ENCODE measurements around the gene C1orf21. TPM values are rescaled to one million over a fixed set of nuclear protein-coding genes. Genes with fewer than 3 reads are reported as not detected.

The C1orf21 gene
- total RNA-seq, 1 experiment from 2014 or later: 28.5 TPM

DNA sequence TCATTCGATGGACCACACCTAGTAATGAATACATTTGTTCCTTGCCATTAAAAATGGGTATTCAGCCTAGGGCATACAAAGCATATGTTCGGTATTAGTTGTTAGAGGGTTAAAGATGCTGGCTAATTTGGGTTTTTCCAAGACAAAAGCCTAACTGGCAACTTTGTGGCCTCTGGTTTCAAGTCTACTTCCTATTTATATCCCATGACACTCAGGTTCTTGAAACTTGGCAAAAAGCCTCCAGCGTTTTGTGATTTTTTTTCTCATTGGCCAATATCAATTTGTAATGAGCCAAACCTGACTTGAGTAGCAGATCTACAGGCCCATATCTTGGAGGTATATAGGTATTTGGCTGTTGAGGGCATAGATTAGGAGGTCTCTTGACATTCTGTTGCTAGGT lies 75.3 kb downstream of the C1orf21 start:
- ChIA-PET CTCF (no interaction called here), POLR2A (no interaction called here)
- H3K9me3 Mint-ChIP-seq: no peaks in the 10 kb centered on the region
- no peaks in the 10 kb centered on the region for H3K36me3 Mint-ChIP-seq
- H3K4me1 Mint-ChIP-seq: peaks cover 49% of the 10 kb centered on the region
- H3K27ac Mint-ChIP-seq: no peak overlapping the region
- no peak overlapping the region for H3K4me3 Mint-ChIP-seq
- no peak for ATAC-seq
- TF ChIP-seq SP1 (CRISPR knock-in tag; conservative IDR thresholded peaks at IDR 0.05): no peak
- TF ChIP-seq IRF2 (CRISPR knock-in tag; IDR thresholded peaks at IDR 0.05; ENCODE audit: borderline replicate concordance, low read depth): no peak
- no peak for TF ChIP-seq MAX (CRISPR knock-in tag; IDR thresholded peaks at IDR 0.05)
- no peak for TF ChIP-seq NR1H2 (CRISPR knock-in tag; IDR thresholded peaks at IDR 0.05)
- no peak for TF ChIP-seq ATF1 (CRISPR knock-in tag; IDR thresholded peaks at IDR 0.05)
- no peak for TF ChIP-seq ZNF281 (CRISPR knock-in tag; IDR thresholded peaks at IDR 0.05)
- TF ChIP-seq MYBL2 (CRISPR knock-in tag; IDR thresholded peaks at IDR 0.05): no peak
- no peak for TF ChIP-seq KAT7 (CRISPR knock-in tag; IDR thresholded peaks at IDR 0.05; ENCODE audit: borderline replicate concordance)
- TF ChIP-seq HMGA2 (CRISPR knock-in tag; IDR thresholded peaks at IDR 0.05): no peak
- TF ChIP-seq, protein P1, sequence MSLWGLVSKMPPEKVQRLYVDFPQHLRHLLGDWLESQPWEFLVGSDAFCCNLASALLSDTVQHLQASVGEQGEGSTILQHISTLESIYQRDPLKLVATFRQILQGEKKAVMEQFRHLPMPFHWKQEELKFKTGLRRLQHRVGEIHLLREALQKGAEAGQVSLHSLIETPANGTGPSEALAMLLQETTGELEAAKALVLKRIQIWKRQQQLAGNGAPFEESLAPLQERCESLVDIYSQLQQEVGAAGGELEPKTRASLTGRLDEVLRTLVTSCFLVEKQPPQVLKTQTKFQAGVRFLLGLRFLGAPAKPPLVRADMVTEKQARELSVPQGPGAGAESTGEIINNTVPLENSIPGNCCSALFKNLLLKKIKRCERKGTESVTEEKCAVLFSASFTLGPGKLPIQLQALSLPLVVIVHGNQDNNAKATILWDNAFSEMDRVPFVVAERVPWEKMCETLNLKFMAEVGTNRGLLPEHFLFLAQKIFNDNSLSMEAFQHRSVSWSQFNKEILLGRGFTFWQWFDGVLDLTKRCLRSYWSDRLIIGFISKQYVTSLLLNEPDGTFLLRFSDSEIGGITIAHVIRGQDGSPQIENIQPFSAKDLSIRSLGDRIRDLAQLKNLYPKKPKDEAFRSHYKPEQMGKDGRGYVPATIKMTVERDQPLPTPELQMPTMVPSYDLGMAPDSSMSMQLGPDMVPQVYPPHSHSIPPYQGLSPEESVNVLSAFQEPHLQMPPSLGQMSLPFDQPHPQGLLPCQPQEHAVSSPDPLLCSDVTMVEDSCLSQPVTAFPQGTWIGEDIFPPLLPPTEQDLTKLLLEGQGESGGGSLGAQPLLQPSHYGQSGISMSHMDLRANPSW (CRISPR knock-in tag; conservative IDR thresholded peaks at IDR 0.05; ENCODE audit: low read depth): no peak
- TF ChIP-seq, protein P2, sequence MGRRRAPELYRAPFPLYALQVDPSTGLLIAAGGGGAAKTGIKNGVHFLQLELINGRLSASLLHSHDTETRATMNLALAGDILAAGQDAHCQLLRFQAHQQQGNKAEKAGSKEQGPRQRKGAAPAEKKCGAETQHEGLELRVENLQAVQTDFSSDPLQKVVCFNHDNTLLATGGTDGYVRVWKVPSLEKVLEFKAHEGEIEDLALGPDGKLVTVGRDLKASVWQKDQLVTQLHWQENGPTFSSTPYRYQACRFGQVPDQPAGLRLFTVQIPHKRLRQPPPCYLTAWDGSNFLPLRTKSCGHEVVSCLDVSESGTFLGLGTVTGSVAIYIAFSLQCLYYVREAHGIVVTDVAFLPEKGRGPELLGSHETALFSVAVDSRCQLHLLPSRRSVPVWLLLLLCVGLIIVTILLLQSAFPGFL (CRISPR knock-in tag; IDR thresholded peaks at IDR 0.05; ENCODE audit: borderline replicate concordance): no peak
- TF ChIP-seq FOXJ3 (CRISPR knock-in tag; IDR thresholded peaks at IDR 0.05; ENCODE audit: borderline replicate concordance): no peak
- no peak for TF ChIP-seq ATF3 (CRISPR knock-in tag; conservative IDR thresholded peaks at IDR 0.05)
- no peak for TF ChIP-seq NR3C1 (CRISPR knock-in tag; conservative IDR thresholded peaks at IDR 0.05; ENCODE audit: low read depth)
- TF ChIP-seq ATF6 (CRISPR knock-in tag; IDR thresholded peaks at IDR 0.05): no peak
- TF ChIP-seq ZNF219 (CRISPR knock-in tag; IDR thresholded peaks at IDR 0.05; ENCODE audit: borderline replicate concordance): no peak
- no peak for DNase-seq (ENCODE audit: low spot score)
- no peaks in the 10 kb centered on the region for H3K27me3 Mint-ChIP-seq (ENCODE audit: low read depth)

DNA sequence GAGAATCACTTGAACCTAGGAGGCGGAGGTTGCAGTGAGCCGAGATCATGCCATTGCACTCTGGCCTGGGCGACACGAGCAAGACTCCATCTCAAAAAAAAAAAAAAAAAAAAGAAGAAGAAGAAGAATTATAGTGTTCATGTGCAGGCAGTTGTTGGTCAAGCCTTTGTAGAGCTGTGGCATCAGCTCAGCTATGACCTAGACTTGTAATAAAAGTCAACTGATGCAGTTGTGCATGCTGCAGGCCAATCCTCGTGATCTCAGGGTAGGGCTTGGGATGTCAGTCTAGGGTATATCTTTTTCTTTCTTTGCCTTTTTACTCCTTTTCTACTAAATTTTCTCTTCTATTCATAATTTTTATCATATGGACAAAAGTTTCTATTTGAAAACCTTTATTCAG lies 76.2 kb downstream of the C1orf21 start:
- Mint-ChIP-seq H3K4me1 (peaks cover 45% of the 10 kb centered on the region), H3K27ac (no peak overlapping the region), H3K4me3 (no peak overlapping the region), H3K9me3 (no peaks in the 10 kb centered on the region), H3K27me3 (ENCODE audit: low read depth) (no peaks in the 10 kb centered on the region), H3K36me3 (no peaks in the 10 kb centered on the region)
- ChIA-PET CTCF (no interaction called here), POLR2A (interaction anchor here (0.6 kb wide), 1 partner anchor 1557 kb away, joined by 3 read pairs; no protein-coding TSS in a partner anchor)
- DNase-seq (ENCODE audit: low spot score) (no peak), ATAC-seq (no peak)
- TF ChIP-seq ZNF232 (CRISPR knock-in tag; IDR thresholded peaks at IDR 0.05) (no peak), ATF2 (CRISPR knock-in tag; IDR thresholded peaks at IDR 0.05; ENCODE audit: borderline replicate concordance, low read depth) (no peak), JAZF1 (CRISPR knock-in tag; IDR thresholded peaks at IDR 0.05) (no peak), ESRRA (CRISPR knock-in tag; IDR thresholded peaks at IDR 0.05; ENCODE audit: borderline replicate concordance) (no peak), ZNF281 (CRISPR knock-in tag; IDR thresholded peaks at IDR 0.05) (no peak)

Measured in WTC11 (cell line).